OCI-LY3 (cell line): ENCODE measurements around the gene TEX14.

Experiments used
- CTCF ChIP-seq: fragments of 200-600, 300-600 bp; sonication (generic); IDR thresholded peaks from 2 replicates; pipeline ENCODE4 v1.5.1; 2014; ENCODE audit warnings: antibody characterized with exemption, low read length, low read depth
- EZH2phosphoT487 ChIP-seq: fragments of 200-600 bp; shearing (Covaris generic); IDR thresholded peaks from 2 replicates; pipeline ENCODE4 v1.6.1; 2018; ENCODE audit warnings: antibody characterized with exemption, mixed run types, low read depth

- TF ChIP-seq CTCF (no peak), EZH2phosphoT487 (no peak)
Measured at GRCh38 chr17:58590377-58590776, 101.5 kb downstream of the TEX14 start.
